Choroid plexus epithelial cell (primary cell): ENCODE data around the gene HOMER3.

Experiments
- DNase-seq: peaks from one replicate; pipeline ENCODE4 v3.0.0-alpha.2; 2010; ENCODE audit warnings: low read depth
- H3K4me3 ChIP-seq: 2 replicates; pipeline ENCODE4 v1.5.1; 2011; ENCODE audit warnings: low read depth, mild to moderate bottlenecking, control low read depth, low read length, moderate library complexity
- CTCF ChIP-seq: conservative IDR thresholded peaks from 2 replicates; pipeline ENCODE4 v1.5.1; 2011; ENCODE audit warnings: low read depth, mild to moderate bottlenecking, control low read depth, inconsistent platforms, low read length, moderate library complexity

Gene HOMER3

DNA sequence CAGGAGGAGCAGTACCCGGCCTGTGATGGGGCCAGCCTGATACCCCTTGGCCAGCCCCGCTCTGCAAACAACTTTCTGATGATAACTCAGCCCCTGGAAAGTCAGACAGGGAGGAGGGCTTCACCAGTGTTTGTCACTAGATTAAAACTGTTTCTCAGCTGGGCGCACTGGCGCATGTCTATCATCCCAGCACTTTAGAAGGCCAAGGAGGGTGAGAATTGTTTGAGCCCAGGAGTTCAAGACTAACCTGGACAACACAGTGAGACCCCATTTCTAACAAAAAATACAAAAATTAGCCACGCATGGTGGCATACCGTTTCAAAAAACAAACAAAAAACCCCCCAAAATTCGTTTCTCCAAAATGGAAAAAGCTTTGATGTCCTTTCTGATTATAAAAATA, 39.5 kb downstream of the HOMER3 start:
- TF ChIP-seq CTCF = no peak
- DNase-seq = no peak
- no peak overlapping the region for H3K4me3 ChIP-seq

GRCh38 chr19:18900700-18901481, 40.1 kb downstream of the HOMER3 start:
- no peak for TF ChIP-seq CTCF
- no peak overlapping the region for H3K4me3 ChIP-seq
- no peak for DNase-seq

- TF ChIP-seq CTCF = no peak
- DNase-seq = no peak
- no peak overlapping the region for H3K4me3 ChIP-seq
Measured at GRCh38 chr19:18899624-18900560, 41.1 kb downstream of the HOMER3 start.

GRCh38 chr19:18898607-18899408, 42.2 kb downstream of the HOMER3 start:
- no peak for DNase-seq
- no peak for TF ChIP-seq CTCF
- H3K4me3 ChIP-seq = no peak overlapping the region

DNA sequence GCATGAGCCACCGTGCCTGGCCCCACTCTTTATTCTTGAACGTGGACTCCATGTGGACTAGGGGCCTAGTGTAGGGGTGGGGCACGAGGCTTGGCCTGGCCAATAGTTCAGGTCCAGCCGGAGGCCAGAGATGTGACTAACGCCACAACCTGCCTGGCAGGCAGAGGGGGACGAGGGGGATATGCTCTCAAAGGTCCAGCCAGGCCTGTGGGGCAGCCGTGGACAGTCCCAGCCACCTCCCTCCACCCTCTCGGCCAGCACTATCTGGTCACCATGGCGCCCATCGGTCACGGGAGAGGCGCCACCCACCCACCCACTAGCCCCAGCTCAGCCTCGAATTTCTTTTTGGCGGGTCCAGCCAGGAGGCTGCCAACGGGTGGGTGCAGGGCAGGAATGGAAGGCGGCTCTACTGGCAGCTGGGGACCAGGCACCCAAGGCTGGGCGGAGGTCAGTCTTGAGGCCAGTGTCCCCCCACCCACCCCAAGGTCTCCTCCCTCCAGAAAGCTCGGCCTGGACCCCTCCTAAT, 42.9 kb downstream of the HOMER3 start:
- TF ChIP-seq CTCF = no peak
- H3K4me3 ChIP-seq = no peak overlapping the region
- no peak for DNase-seq
